ENCODE data around the gene OR2T12. TPM values are rescaled to one million over a fixed set of nuclear protein-coding genes. Genes with fewer than 3 reads are reported as not detected.
"Not testable (repeated sequence)": the region's sequence is repeated elsewhere in the genome, so short reads cannot be mapped to it uniquely, and the experiment has no call there.

OR2T12 gene, protein sequence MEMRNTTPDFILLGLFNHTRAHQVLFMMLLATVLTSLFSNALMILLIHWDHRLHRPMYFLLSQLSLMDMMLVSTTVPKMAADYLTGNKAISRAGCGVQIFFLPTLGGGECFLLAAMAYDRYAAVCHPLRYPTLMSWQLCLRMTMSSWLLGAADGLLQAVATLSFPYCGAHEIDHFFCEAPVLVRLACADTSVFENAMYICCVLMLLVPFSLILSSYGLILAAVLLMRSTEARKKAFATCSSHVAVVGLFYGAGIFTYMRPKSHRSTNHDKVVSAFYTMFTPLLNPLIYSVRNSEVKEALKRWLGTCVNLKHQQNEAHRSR
- total RNA-seq: not detected
- long read RNA-seq, donor 1: 0 reads
- long read RNA-seq, donor 2: 0 reads

GRCh38 chr1:248303324-248303723, at the start of gene OR2T12:
TSS of gene OR2T12 (minus strand) at chr1:248303424. CDS start at chr1:248295578, 7,846 bp downstream.
- ATAC-seq: no peak
- intact Hi-C loops (cut with DNase I, micrococcal nuclease): no loop called here
- Histone ChIP-seq H3K9me3 (peaks cover 20% of the 10 kb centered on the region), H3K4me1 (ENCODE audit: low read depth) (no peaks in the 10 kb centered on the region), H3K36me3 (ENCODE audit: low read depth) (no peaks in the 10 kb centered on the region), H3K4me3 (no peak within 1 kb of the TSS)
- no peak for DNase-seq
- TF ChIP-seq, protein P1, sequence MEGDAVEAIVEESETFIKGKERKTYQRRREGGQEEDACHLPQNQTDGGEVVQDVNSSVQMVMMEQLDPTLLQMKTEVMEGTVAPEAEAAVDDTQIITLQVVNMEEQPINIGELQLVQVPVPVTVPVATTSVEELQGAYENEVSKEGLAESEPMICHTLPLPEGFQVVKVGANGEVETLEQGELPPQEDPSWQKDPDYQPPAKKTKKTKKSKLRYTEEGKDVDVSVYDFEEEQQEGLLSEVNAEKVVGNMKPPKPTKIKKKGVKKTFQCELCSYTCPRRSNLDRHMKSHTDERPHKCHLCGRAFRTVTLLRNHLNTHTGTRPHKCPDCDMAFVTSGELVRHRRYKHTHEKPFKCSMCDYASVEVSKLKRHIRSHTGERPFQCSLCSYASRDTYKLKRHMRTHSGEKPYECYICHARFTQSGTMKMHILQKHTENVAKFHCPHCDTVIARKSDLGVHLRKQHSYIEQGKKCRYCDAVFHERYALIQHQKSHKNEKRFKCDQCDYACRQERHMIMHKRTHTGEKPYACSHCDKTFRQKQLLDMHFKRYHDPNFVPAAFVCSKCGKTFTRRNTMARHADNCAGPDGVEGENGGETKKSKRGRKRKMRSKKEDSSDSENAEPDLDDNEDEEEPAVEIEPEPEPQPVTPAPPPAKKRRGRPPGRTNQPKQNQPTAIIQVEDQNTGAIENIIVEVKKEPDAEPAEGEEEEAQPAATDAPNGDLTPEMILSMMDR (IDR thresholded peaks at IDR 0.05): no peak

- Histone ChIP-seq H3K36me3 (ENCODE audit: low read depth) (no peaks in the 10 kb centered on the region), H3K4me3 (no peak within 1 kb of the TSS), H3K9me3 (peaks cover 18% of the 10 kb centered on the region), H3K4me1 (ENCODE audit: low read depth) (no peaks in the 10 kb centered on the region)
- TF ChIP-seq, protein P1 (IDR thresholded peaks at IDR 0.05): no peak
- intact Hi-C loops (cut with DNase I, micrococcal nuclease): no loop called here
- no peak for ATAC-seq
- DNase-seq: no peak
Measured at GRCh38 chr1:248348475-248348874, 45.3 kb upstream of the OR2T12 start, which contains the start of gene OR14C36. TSS of gene OR14C36 (plus strand) at chr1:248348775. CDS start at chr1:248348775, 0 bp downstream.

- intact Hi-C loops (cut with DNase I, micrococcal nuclease): no loop called here
- no peaks in the 10 kb centered on the region for H3K36me3 ChIP-seq (ENCODE audit: low read depth)
- no peaks in the 10 kb centered on the region for H3K4me1 ChIP-seq (ENCODE audit: low read depth)
- no peak overlapping the region for H3K4me3 ChIP-seq
- ATAC-seq (no peak), DNase-seq (no peak)
- peaks cover 21% of the 10 kb centered on the region for H3K9me3 ChIP-seq
- TF ChIP-seq, protein P1 (IDR thresholded peaks at IDR 0.05): no peak
Measured at GRCh38 chr1:248343451-248343850, 40.2 kb upstream of the OR2T12 start.

DNA sequence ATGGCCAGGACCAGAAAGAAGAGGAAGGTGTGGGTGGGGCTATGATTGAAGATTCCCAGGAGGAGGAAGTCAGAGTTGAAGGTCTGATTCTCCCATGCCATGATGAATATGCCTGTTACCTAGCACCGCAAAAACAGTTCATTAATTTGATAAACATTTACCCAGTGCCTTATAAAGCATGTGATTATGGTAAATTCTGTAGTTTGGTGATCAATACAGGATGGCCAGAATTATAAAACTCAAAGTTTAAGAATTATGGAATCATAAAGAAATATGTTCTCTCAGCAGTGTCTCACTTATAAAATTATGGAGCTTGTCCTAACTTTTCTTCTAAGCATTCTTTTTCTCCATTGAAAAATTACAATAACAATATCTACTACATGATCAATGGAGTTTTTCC, 21.2 kb upstream of the OR2T12 start, which contains the start of gene OR2M7:
Gene OR2M7, minus strand, starts transcription at position 101 of the 400 bp plus-strand sequence. Its CDS starts 0 bp downstream, at position 101.
- Histone ChIP-seq H3K4me3 (no peak within 1 kb of the TSS), H3K9me3 (peaks cover 7% of the 10 kb centered on the region), H3K4me1 (ENCODE audit: low read depth) (no peaks in the 10 kb centered on the region), H3K36me3 (ENCODE audit: low read depth) (no peaks in the 10 kb centered on the region)
- TF ChIP-seq, protein P1 (IDR thresholded peaks at IDR 0.05): no peak
- ATAC-seq (no peak), DNase-seq (no peak)
- intact Hi-C loops (cut with DNase I, micrococcal nuclease): no loop called here

GRCh38 chr1:248316796-248317195, 13.6 kb upstream of the OR2T12 start:
- no peak overlapping the region for H3K4me3 ChIP-seq
- ATAC-seq (no peak), DNase-seq (no peak)
- H3K9me3 ChIP-seq: peaks cover 42% of the 10 kb centered on the region
- intact Hi-C loops (cut with DNase I, micrococcal nuclease): no loop called here
- no peaks in the 10 kb centered on the region for H3K4me1 ChIP-seq (ENCODE audit: low read depth)
- TF ChIP-seq, protein P1 (IDR thresholded peaks at IDR 0.05): no peak
- no peaks in the 10 kb centered on the region for H3K36me3 ChIP-seq (ENCODE audit: low read depth)

DNA sequence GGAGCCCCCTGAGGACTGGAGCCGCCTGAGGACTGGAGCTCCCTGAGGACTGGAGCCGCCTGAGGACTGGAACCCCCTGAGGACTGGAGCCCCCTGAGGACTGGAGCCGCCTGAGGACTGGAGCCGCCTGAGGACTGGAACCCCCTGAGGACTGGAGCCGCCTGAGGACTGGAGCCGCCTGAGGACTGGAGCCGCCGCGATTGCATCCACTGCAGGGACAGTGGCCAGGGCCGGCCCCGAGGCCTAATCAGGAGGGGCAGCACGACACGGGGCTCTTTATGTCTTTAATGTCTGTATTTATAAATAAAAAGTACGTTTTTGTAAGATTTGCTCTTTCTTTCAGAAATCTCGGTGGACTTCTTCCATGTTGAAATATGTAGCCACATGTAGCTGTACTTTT, 3.5 kb upstream of the OR2T12 start:
- H3K9me3 ChIP-seq: peaks cover 22% of the 10 kb centered on the region
- H3K4me3 ChIP-seq; ATAC-seq; H3K36me3 ChIP-seq (ENCODE audit: low read depth); intact Hi-C loops (cut with DNase I, micrococcal nuclease); DNase-seq; H3K4me1 ChIP-seq (ENCODE audit: low read depth): not testable (repeated sequence)
